ENCODE results near the gene PODXL2. TPM values are rescaled to one million over a fixed set of nuclear protein-coding genes. Genes with fewer than 3 reads are reported as not detected.

PODXL2 gene
- total and polyA plus RNA-seq, 2 of the 8 experiments (the other 6 are each of a cell fraction or from before 2014, with no cell fraction given) = 27.6 to 31.6 TPM

DNA sequence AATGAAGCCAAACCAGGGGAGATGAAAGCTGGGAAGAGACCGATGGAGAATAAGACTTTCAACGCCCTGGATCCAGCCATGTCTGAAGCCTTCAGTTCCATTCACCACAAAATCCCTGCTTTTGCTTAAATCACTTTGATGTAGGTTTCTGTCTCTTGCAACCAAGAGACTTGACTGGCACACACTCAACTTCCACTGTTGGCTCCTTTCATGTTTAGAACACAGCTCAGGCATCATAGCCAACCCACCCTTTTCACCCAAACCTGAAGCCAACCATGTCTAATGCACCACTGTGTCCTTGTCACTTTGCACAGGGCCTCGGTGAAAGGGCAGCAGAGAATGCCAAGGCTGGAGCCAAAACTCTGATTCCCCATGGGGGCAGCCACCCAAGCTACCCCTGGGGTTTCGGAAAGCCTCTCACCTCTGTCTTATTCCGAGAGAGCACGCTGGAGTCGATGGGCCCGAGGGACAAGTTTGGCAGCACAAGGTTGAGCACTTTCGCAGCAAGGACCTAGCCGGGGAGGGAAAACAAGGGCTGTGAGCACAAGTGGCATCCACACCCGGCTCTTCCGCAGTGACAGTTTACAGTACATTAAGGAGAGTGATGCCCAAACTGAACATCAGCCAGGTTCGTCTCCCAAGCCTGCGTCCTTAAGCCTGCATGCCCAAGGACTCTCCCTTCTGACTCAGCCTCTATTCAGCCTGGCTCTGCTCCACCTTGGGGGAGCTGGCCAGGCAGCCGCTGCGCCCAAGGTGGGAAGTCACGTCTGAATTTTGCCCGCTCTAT lies 81.4 kb downstream of the PODXL2 start:
- H3K4me1 ChIP-seq (replicated peaks in 1 of 4; ENCODE audit: control insufficient read depth in 3 of 4, insufficient read depth in 4 of 4, low read length in 3 of 4) = peaks cover 0 to 11% (median 2%) of the 10 kb centered on the region in 4 experiments; a peak in 3 of 7 replicates
- H2BK120ac ChIP-seq (replicated peaks; ENCODE audit: low read depth, low read length) = no peak overlapping the region
- H3K56ac ChIP-seq (replicated peaks; ENCODE audit: insufficient read length, low read depth, low read length) = no peak overlapping the region
- H3K4me2 ChIP-seq (ENCODE audit: insufficient read depth in 1 of 2, low read depth in 2 of 2, low read length in 2 of 2) = no peak overlapping the region
- H3K9me3 ChIP-seq (ENCODE audit: insufficient read depth in 2 of 2, low read depth in 1 of 2, low read length in 1 of 2) = no peaks in the 10 kb centered on the region
- no peaks in the 10 kb centered on the region for H3K36me3 ChIP-seq (ENCODE audit: control insufficient read depth in 2 of 4, insufficient read depth in 4 of 4, low read length in 3 of 4)
- no peak overlapping the region for H4K8ac ChIP-seq (ENCODE audit: extremely low read depth, insufficient read depth, low read length)
- H3K14ac ChIP-seq (ENCODE audit: insufficient read length) = no peak overlapping the region
- no peak overlapping the region for H3K9ac ChIP-seq (replicated peaks in 1 of 4; ENCODE audit: extremely low read depth in 1 of 4, low read depth in 3 of 4, low read length in 3 of 4)
- H4K20me1 ChIP-seq (replicated peaks in 1 of 2; ENCODE audit: control insufficient read depth in 1 of 2, insufficient read depth in 2 of 2, low read length in 2 of 2) = no peaks in the 10 kb centered on the region
- H3K27ac ChIP-seq (ENCODE audit: low read depth, low read length) = no peak overlapping the region
- H2BK5ac ChIP-seq (ENCODE audit: low read depth, low read length) = no peak overlapping the region
- no peak overlapping the region for H3K4me3 ChIP-seq (ENCODE audit: extremely low read depth in 1 of 4, insufficient read depth in 2 of 4, low read depth in 3 of 4, low read length in 4 of 4)
- no peak overlapping the region for H4K5ac ChIP-seq (ENCODE audit: insufficient read length, low read depth, low read length)
- no peak overlapping the region for H4K91ac ChIP-seq (replicated peaks; ENCODE audit: insufficient read length, low read length)
- H3K79me1 ChIP-seq (ENCODE audit: low read depth, low read length) = no peaks in the 10 kb centered on the region
- no peaks in the 10 kb centered on the region for H3K27me3 ChIP-seq (replicated peaks in 1 of 4; ENCODE audit: control insufficient read depth in 3 of 4, extremely low read depth in 1 of 4, insufficient read depth in 3 of 4, low read length in 3 of 4)
- DNase-seq (ENCODE audit: low read depth in 1 of 2, low spot score in 2 of 2) (no peak), FAIRE-seq (no peak)
- no peak overlapping the region for H2BK20ac ChIP-seq (ENCODE audit: low read length)
- H2AK5ac ChIP-seq (ENCODE audit: low read depth, low read length) = no peak overlapping the region
- no peak overlapping the region for H3K18ac ChIP-seq (ENCODE audit: extremely low read depth, low read length)
- H2BK12ac ChIP-seq (ENCODE audit: low read depth, low read length) = no peak overlapping the region; the same call in 1 of the 2 replicates
- ChIA-PET CTCF (ENCODE audit: partially characterized antibody) (interaction anchor here (0.8 to 6.8 kb wide), 12 partner anchors 10 to 180 kb away, joined by 3 to 43 read pairs (median 4); no protein-coding TSS in a partner anchor), POLR2A (ENCODE audit: partially characterized antibody) (no interaction called here)
- H2BK15ac ChIP-seq (ENCODE audit: low read length) = no peak overlapping the region
- H3K79me2 ChIP-seq (ENCODE audit: control insufficient read depth in 1 of 2, insufficient read depth in 2 of 2, low read length in 2 of 2) = no peaks in the 10 kb centered on the region
- H3K23me2 ChIP-seq (ENCODE audit: low read depth, low read length) = no peaks in the 10 kb centered on the region
- H3K4ac ChIP-seq (replicated peaks; ENCODE audit: insufficient read length, low read depth, low read length) = no peak overlapping the region
- 93% methylated on average over 18 of the region's 18 CpGs; no CpG with 5 or more reads in 1 of the 2 experiments for WGBS, 2 experiments (ENCODE audit: extremely low coverage in 1 of 2, insufficient coverage in 1 of 2, insufficient read length in 1 of 2, insufficient replicate concordance in 2 of 2, low coverage in 1 of 2, low lambda C conversion rate in 2 of 2, missing lambda C conversion rate in 1 of 2)
- H3K23ac ChIP-seq (ENCODE audit: insufficient read length) = no peak overlapping the region
- H2AFZ ChIP-seq (ENCODE audit: low read length) = no peak overlapping the region
- no peak for TF ChIP-seq SIN3A (conservative IDR thresholded peaks at IDR 0.05 in 1 of 2, IDR thresholded peaks at IDR 0.05 in 1 of 2; ENCODE audit: low read depth in 1 of 2, low read length in 2 of 2)
- TF ChIP-seq SRF (IDR thresholded peaks at IDR 0.05; ENCODE audit: low read depth, low read length) = no peak
- TF ChIP-seq SP2 (IDR thresholded peaks at IDR 0.05; ENCODE audit: low read length) = no peak
- no peak for TF ChIP-seq E2F6 (IDR thresholded peaks at IDR 0.05)
- no peak for TF ChIP-seq BCL11A (IDR thresholded peaks at IDR 0.05; ENCODE audit: low read depth in 2 of 2, low read length in 2 of 2)
- TF ChIP-seq POLR2A (IDR thresholded peaks at IDR 0.05; ENCODE audit: control extremely low read depth in 1 of 2, low read depth in 2 of 2, low read length in 2 of 2) = no peak
- no peak for TF ChIP-seq MAFK (IDR thresholded peaks at IDR 0.05; ENCODE audit: low read depth, low read length)
- TF ChIP-seq EP300 (IDR thresholded peaks at IDR 0.05; ENCODE audit: borderline replicate concordance in 1 of 2, low read depth in 2 of 2, low read length in 2 of 2) = no peak
- TF ChIP-seq BACH1 (IDR thresholded peaks at IDR 0.05; ENCODE audit: low read length) = no peak
- no peak for TF ChIP-seq ZNF274 (IDR thresholded peaks at IDR 0.05; ENCODE audit: borderline replicate concordance, extremely low read depth, low read length)
- no peak for TF ChIP-seq JUN (IDR thresholded peaks at IDR 0.05; ENCODE audit: low read depth, low read length)

Measured in H1 (cell line).